HG02571 (cell line): ENCODE data around the gene DLG2.
"Not testable (repeated sequence)": the region's sequence is repeated elsewhere in the genome, so short reads cannot be mapped to it uniquely, and the experiment has no call there.

Experiments used
- ATAC-seq: cut with Tn5 transposase; IDR thresholded peaks from one replicate; pipeline ENCODE4 v1.9.1; 2021; ENCODE audit warnings: mild to moderate bottlenecking, moderate library complexity; ENCODE audit not compliant: unreplicated experiment

The DLG2 gene

DNA sequence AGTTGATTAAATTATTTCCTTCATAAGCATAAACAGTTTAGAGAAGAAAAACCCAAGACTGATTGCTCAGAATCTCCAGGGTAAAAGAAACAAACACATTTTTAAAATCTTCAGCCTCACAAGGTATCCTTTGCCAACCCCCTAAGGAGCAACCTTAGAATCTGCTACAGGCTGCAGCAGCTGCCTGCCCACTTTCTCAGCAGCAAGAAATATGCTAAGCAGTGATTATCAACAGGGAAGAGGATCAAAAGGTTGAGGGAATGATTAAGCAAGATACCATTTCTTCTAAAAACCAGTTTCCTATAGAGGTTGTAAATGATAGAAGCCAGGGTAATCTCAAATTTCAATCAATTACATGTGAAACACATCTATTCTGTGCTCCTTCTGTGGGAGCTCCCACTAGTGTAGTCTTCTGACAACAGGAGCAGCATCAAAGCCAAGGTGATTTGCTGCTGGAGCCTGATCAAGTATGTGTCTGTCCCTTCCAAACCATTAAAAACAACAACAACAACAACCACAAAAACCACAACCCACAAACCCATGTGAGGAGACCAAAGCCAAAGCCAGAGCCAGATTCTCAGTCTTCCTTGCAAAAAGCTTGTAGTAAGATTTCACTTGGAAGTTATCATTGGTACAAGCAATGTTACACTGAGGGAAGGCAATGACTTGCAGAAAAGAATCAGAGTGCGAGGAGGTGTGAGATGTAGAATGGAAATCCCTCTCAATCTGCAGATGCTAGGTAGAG is 761.2 kb downstream of the DLG2 start:
- no peak for ATAC-seq

- no peak for ATAC-seq
Measured at GRCh38 chr11:84865257-84865656, 761.9 kb downstream of the DLG2 start.

GRCh38 chr11:84857746-84858145 is 769.4 kb downstream of the DLG2 start:
- ATAC-seq: no peak

DNA sequence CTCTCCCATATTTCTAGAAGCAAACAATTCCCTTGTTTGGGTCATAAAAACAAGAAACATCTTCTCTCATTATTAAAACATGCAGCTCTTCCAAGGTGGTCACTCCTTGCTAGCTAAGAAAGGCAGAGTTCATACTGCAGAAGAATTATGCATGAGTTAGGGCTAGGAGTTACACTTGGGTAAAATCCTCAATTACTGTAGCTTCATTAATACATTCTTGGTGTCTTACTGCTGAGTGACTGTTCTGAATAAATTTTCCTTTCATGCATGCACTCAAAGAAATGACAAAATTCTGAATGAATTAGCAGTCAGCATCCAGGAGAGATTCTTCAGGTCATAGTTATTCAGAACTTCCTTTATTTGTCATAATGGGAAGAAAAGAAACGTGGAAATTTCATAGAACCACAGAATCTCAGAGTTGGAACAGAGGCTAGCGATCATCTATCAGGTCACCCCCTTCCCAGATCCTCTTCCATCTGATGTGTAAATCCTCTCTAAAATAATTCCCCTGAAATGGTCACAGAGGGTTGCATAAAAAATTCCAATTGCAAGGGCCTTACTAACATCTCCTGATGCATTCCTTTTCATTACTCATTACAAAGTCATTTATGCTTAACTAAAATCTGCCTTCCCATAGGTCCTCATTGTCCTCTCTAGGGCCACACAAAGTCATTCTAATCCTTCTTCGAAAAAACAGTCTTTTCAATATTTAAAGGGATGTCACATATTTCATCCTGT is 771.5 kb downstream of the DLG2 start:
- ATAC-seq: no peak

- no peak for ATAC-seq
Measured at GRCh38 chr11:84854498-84854880, 772.7 kb downstream of the DLG2 start.

GRCh38 chr11:84853841-84854497 is 773.2 kb downstream of the DLG2 start:
- ATAC-seq: no peak

- no peak for ATAC-seq
Measured at GRCh38 chr11:84847842-84848241, 779.3 kb downstream of the DLG2 start.

DNA sequence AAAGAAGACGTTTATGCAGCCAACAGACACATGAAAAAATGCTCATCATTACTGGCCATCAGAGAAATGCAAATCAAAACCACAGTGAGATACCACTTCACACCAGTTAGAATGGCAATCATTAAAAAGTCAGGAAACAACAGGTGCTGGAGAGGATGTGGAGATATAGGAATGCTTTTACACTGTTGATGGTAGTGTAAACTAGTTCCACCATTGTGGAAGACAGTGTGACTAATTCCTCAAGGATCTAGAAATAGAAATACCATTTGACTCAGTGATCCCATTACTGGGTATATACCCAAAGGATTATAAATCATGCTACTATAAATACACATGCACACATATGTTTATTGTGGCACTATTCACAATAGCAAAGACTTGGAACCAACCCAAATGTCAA is 786.9 kb downstream of the DLG2 start:
- ATAC-seq: not testable (repeated sequence)

DNA sequence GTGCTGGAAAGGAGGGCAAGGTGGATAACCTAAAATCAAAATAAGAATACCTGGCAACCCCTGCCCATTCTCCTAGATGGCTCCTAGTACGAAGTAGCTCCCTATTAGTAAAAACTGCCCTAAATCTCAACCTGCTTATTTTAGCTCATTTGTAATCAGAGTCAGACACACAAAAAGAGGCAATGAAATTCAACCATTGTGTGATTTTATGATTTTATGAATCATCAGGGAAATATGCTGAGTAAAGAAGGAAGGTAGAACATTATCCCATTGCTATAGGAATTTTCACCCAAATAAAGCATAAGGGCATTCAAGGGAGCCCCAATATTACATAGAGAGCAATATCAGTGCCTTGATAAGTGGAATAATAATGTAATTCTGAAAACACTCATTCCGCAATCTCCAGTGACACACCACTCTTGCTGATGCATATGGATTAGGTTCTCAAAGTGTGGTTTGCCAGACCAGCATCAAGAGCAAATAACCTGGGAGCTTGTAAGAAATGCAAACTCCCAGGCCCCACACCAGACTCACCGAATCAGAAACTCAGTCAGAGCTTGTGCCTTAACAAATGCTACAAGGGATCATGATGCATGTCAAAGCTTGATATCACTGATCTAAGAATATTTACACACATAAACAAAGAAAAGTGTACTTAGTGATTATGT is 789.6 kb downstream of the DLG2 start:
- ATAC-seq: no peak

DNA sequence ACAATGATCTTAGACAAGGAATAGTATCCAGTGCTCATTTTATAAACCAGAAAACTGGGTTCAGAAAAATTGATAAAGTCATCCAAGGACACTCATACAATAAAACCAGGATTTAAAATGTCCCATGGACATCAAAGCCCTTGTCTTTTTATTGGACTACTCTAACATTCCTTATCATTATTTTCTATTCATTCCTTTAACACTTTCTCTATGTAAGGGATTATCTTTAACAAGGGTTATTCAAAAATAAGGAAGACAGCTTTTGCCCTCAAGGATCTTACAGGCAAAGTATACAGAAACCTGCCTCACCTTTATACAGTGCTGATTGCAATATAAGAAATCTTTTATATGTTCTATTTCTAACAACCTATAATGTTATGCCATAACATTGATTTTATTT is 790.8 kb downstream of the DLG2 start:
- no peak for ATAC-seq

- no peak for ATAC-seq
Measured at GRCh38 chr11:84833488-84834088, 793.6 kb downstream of the DLG2 start.

DNA sequence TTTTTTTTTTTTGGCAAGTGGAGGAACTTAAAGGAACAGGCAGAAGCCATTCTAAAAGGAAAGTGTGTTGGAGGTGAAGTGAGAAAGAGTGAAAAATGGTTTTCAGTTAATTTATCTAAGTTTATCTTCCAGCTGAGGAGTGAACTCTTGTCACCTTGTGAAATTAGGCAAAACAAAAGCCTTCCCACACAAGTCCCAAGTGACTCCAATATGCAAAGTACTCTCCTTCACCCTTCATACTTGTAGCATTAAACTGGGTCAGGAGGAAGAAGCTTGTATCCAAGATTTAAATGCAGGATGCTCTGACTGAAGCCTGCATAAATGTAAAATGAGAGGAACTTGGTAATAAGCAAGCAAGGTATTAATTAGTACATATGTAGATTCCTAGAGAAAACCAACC is 796.8 kb downstream of the DLG2 start:
- no peak for ATAC-seq

GRCh38 chr11:84829162-84829561 is 798.0 kb downstream of the DLG2 start:
- ATAC-seq: no peak

GRCh38 chr11:84828616-84829015 is 798.5 kb downstream of the DLG2 start:
- ATAC-seq: no peak

- no peak for ATAC-seq
Measured at GRCh38 chr11:84825106-84825660, 802.0 kb downstream of the DLG2 start.

DNA sequence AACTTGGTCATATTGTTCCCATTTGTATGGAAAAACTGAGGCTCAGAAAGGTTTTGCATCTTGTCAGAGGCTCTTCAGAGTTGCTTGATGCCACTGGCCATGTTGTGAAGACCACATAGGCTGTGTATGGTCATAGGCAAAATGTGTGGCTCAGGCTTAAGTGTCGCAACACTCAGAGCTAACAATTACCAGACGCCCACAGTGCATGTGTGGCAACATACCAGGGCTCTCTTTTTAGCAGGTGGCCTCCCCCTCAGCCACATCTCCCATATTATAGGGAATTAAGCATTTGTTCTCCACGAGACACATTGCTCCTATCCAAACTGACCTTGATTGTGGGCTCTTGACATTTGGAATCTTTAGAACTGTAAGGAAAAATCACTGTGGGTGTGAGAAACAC is 802.5 kb downstream of the DLG2 start:
- no peak for ATAC-seq

- ATAC-seq: no peak
Measured at GRCh38 chr11:84819537-84819936, 807.6 kb downstream of the DLG2 start.

- ATAC-seq: no peak
Measured at GRCh38 chr11:84819128-84819527, 808.0 kb downstream of the DLG2 start.

- no peak for ATAC-seq
Measured at GRCh38 chr11:84817998-84818397, 809.1 kb downstream of the DLG2 start.

GRCh38 chr11:84812471-84812969 is 814.6 kb downstream of the DLG2 start:
- ATAC-seq: no peak

GRCh38 chr11:84806354-84806753 is 820.8 kb downstream of the DLG2 start:
- no peak for ATAC-seq
